ENCODE measurements around the gene NALCN. TPM values are rescaled to one million over a fixed set of nuclear protein-coding genes. Genes with fewer than 3 reads are reported as not detected.

NALCN gene
- total RNA-seq, 3 donors from 2014 or later: 0.10 to 1.4 (median 0.12) TPM

- TF ChIP-seq CTCF (IDR thresholded peaks at IDR 0.05): no peak
- intact Hi-C loops (cut with DNase I, micrococcal nuclease): no loop called here
- H3K4me3 ChIP-seq: no peak overlapping the region
- H3K4me1 ChIP-seq (ENCODE audit: low read depth): no peaks in the 10 kb centered on the region
- ATAC-seq (no peak), DNase-seq (no peak)
- no peaks in the 10 kb centered on the region for H3K9me3 ChIP-seq
- H3K36me3 ChIP-seq (ENCODE audit: low read depth): no peaks in the 10 kb centered on the region
These were observed 154.0 kb downstream of the NALCN start for GRCh38 chr13:101262306-101262705.

GRCh38 chr13:101258509-101258908, 157.8 kb downstream of the NALCN start:
- ATAC-seq (no peak), DNase-seq (no peak)
- Histone ChIP-seq H3K4me3 (no peak overlapping the region), H3K9me3 (no peaks in the 10 kb centered on the region), H3K36me3 (ENCODE audit: low read depth) (no peaks in the 10 kb centered on the region), H3K4me1 (ENCODE audit: low read depth) (no peaks in the 10 kb centered on the region)
- intact Hi-C loops (cut with DNase I, micrococcal nuclease): no loop called here
- no peak for TF ChIP-seq CTCF (IDR thresholded peaks at IDR 0.05)

- intact Hi-C loops (cut with DNase I, micrococcal nuclease): no loop called here
- ATAC-seq: no peak
- Histone ChIP-seq H3K4me1 (ENCODE audit: low read depth) (no peaks in the 10 kb centered on the region), H3K9me3 (no peaks in the 10 kb centered on the region), H3K4me3 (no peak overlapping the region), H3K36me3 (ENCODE audit: low read depth) (no peaks in the 10 kb centered on the region)
- TF ChIP-seq CTCF (IDR thresholded peaks at IDR 0.05): no peak
- no peak for DNase-seq
These were observed 158.2 kb downstream of the NALCN start for GRCh38 chr13:101258071-101258470.

GRCh38 chr13:101248739-101249514, 167.4 kb downstream of the NALCN start:
- intact Hi-C loops (cut with DNase I, micrococcal nuclease): no loop called here
- no peak for ATAC-seq

GRCh38 chr13:101242720-101243119, 173.6 kb downstream of the NALCN start:
- intact Hi-C loops (cut with DNase I, micrococcal nuclease): no loop called here
- Histone ChIP-seq H3K36me3 (ENCODE audit: low read depth) (no peaks in the 10 kb centered on the region), H3K4me1 (ENCODE audit: low read depth) (no peaks in the 10 kb centered on the region), H3K4me3 (no peak overlapping the region), H3K9me3 (no peaks in the 10 kb centered on the region)
- no peak for DNase-seq
- ATAC-seq: no peak
- TF ChIP-seq CTCF (IDR thresholded peaks at IDR 0.05): no peak

More at GRCh38 chr13:101248739-101249514, 167.4 kb downstream of the NALCN start:
- no peaks in the 10 kb centered on the region for H3K4me1 ChIP-seq (ENCODE audit: low read depth)
- no peak overlapping the region for H3K4me3 ChIP-seq
- no peak for TF ChIP-seq CTCF (IDR thresholded peaks at IDR 0.05)
- no peaks in the 10 kb centered on the region for H3K36me3 ChIP-seq (ENCODE audit: low read depth)
- DNase-seq: no peak
- no peaks in the 10 kb centered on the region for H3K9me3 ChIP-seq
